PFSK-1 (cell line): ENCODE measurements around the gene RPS15.

Experiments
- FOXP2 ChIP-seq: optimal IDR thresholded peaks from 2 replicates; pipeline ENCODE3; 2011; ENCODE audit warnings: borderline replicate concordance, control low read depth, inconsistent platforms; ENCODE audit not compliant: insufficient read depth; ENCODE audit errors: extremely low read length, extremely low read depth
- POLR2AphosphoS5 ChIP-seq: IDR thresholded peaks from 2 replicates; pipeline ENCODE4 v1.6.1; 2012; ENCODE audit warnings: low read depth, mild to moderate bottlenecking, control low read depth, low read length, moderate library complexity
- REST ChIP-seq, 2 experiments: IDR thresholded peaks; 2 replicates each; pipeline versions ENCODE4 v1.6.1 to v1.8.0; 2011 to 2012; ENCODE audit warnings: low read depth in 2 of 2, low read length in 2 of 2, control low read depth in 1 of 2, inconsistent platforms in 1 of 2, mild to moderate bottlenecking in 1 of 2, moderate library complexity in 1 of 2; ENCODE audit not compliant: insufficient read depth in 1 of 2
- SIN3A ChIP-seq: IDR thresholded peaks from 2 replicates; pipeline ENCODE4 v1.6.1; 2012; ENCODE audit warnings: mild to moderate bottlenecking, low read length, moderate library complexity, borderline replicate concordance; ENCODE audit not compliant: insufficient read depth
- TAF1 ChIP-seq: IDR thresholded peaks from 2 replicates; pipeline ENCODE4 v1.6.1; 2012; ENCODE audit warnings: low read length, control low read depth, borderline replicate concordance; ENCODE audit not compliant: insufficient read depth

RPS15 gene

GRCh38 chr19:1392407-1392806 lies 45.8 kb upstream of the RPS15 start:
- no peak for TF ChIP-seq SIN3A
- TF ChIP-seq REST (IDR thresholded peaks at IDR 0.05; ENCODE audit: insufficient read depth in 1 of 2, low read depth in 2 of 2, low read length in 2 of 2): no peak
- TF ChIP-seq TAF1: no peak
- no peak for TF ChIP-seq POLR2AphosphoS5
- no peak for TF ChIP-seq FOXP2

- TF ChIP-seq TAF1: no peak
Observed at GRCh38 chr19:1392939-1393530, 45.2 kb upstream of the RPS15 start.

GRCh38 chr19:1393841-1394240 lies 44.4 kb upstream of the RPS15 start:
- TF ChIP-seq FOXP2: no peak
- no peak for TF ChIP-seq REST (IDR thresholded peaks at IDR 0.05; ENCODE audit: insufficient read depth in 1 of 2, low read depth in 2 of 2, low read length in 2 of 2)
- TF ChIP-seq TAF1: no peak
- peak; percentile 18; the same call in 1 of the 2 replicates for TF ChIP-seq POLR2AphosphoS5
- TF ChIP-seq SIN3A: no peak

GRCh38 chr19:1394252-1395193 lies 43.7 kb upstream of the RPS15 start:
- TF ChIP-seq FOXP2: no peak
- TF ChIP-seq REST (IDR thresholded peaks at IDR 0.05; ENCODE audit: insufficient read depth in 1 of 2, low read depth in 2 of 2, low read length in 2 of 2): no peak
- TF ChIP-seq SIN3A: no peak
- TF ChIP-seq TAF1: no peak
- TF ChIP-seq POLR2AphosphoS5: no peak

- TF ChIP-seq FOXP2 (no peak), REST (IDR thresholded peaks at IDR 0.05; ENCODE audit: insufficient read depth in 1 of 2, low read depth in 2 of 2, low read length in 2 of 2) (no peak), TAF1 (no peak), POLR2AphosphoS5 (no peak), SIN3A (0 out of 2 replicates have a peak, but pooled peaks have one; percentile 13)
Observed at GRCh38 chr19:1395194-1396018, 42.8 kb upstream of the RPS15 start.
